SHP77 (cell line): ENCODE measurements around the gene NUTM1.
"Not testable (repeated sequence)": the region's sequence is repeated elsewhere in the genome, so short reads cannot be mapped to it uniquely, and the experiment has no call there.

Source experiments
- DNase-seq, 2 experiments: peaks; one replicate each; lab custom pipeline; 2025; lab: John Stamatoyannopoulos, UW

NUTM1 gene

DNA sequence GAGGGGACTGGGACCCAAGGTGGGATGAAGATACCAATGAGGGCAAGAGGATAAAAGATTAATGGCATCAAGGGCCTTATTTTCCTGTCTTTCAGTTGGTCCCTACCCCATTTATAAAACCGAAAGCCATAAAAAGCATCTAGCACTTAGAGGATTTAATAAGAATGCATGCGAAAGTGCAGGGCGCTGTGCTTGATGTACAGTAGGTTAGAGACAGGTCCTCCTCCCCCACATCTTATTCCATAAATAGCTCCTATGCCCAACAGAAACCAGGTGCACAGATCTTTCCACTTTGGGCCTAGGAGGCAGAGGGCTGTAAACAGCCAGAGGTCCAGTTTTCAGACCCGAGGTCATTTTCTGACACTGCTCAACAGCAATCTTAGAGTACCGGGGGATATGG, 22.7 kb downstream of the NUTM1 start:
- no peak for DNase-seq

DNA sequence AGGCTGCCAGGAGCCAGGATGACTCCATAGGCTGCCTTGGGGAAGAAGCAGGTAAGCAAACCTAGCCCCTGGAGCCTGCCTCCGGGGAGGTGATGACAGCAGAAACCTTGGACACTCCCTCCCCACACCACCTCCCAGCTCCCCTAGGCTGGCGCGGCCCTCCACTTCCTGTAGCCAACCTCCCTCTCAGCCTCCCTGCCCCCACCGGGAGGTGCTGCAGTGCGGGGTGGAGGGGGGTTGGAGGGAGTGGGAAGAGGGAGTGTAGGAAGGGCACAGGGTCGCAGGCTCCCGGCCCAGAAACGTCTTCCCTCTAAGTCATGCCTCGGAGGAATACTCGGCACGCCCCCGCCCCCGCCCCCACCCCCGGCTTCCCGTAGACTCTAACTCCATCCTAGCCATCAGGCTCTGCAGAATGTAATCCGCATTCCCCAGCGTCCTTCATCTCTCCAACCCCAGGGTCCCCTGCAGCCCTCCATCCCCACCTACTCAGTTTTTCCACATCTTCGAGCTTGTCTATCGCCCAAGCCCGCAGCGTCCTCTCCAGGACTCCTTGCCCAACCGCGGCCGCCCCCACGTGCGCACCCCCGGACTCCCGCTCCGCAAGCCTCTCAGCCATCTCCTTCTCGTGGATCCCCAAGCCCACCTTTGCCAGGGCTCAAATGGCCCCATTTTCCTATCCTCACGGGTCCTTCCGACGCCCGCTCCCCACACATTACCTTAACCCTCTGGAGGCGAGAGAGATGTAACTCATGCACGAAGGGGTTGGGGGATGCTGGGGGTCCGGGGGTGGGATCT, 23.4 kb downstream of the NUTM1 start:
- DNase-seq, result peak; percentile 55 to 79

DNA sequence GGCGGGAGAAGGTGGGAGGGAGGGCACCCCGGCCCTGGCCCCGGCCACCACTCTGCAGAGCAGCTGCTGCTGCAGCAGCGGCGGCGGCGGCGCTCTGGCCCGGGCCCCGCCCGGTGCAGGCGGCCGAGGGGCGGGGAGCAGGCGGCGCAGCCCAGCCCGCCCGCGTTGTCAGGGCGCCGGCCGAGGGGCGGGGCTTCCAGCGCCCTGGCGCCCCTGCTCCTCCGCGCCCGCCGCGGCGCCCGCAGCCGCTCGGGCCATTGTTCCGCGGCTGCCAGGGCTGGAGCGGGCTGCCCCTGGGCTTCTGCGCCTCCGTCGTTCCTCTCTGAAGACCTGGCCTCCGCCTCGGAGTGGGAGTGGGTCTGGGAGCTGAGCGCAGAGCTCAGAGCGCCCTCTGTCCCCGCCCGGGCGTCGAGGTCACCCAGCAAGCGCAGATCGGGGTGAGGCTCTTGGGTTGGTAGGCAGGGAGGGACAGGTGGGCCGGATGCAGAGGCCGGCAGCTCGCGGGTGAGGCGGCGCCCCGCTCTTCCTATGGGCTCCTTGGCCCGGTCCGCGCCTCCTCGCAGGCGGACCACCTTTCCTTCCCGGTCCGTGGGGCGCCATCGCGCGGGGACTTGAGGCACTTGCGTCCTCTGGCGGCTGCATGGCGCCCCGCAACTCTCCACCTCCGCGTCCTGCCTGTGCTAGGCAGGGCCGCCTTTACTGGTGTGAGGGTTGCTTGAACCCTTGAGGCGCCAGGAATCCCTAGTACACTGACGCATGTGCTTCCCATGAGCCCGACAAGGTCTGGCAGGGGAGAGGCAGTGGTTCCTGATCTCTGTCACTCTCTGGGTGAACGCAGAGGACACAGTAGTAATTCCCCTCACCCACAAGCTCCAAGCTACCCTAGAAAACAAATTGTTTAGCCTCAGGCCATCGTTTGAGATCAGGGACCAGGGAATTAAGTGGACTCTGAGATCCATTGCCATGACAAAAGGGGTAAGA, 24.3 kb downstream of the NUTM1 start, which contains the start of gene LPCAT4:
Gene LPCAT4, minus strand, starts transcription at position 96 of the 981 bp plus-strand sequence. CDS start 96 bp downstream, outside the sequence.
- DNase-seq, result peak; percentile 72 to 87

DNA sequence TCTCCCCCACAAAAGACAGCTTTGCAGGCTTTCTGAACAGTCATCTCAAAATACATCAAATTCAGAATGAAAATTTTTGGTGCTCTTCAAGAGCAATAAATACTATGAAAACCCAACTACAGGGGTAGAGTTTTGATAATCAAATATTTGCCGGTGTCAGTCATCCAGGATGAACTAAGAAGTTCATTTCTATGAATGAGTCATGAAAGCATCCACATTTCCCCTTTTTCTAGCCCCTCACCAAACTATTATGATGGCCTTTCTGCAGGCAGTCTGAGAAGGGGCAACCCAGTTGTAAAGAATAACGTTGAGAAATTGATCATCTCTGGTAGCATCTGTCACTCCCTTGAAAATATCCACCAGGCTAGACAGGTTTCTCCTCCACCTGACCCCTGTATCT, 27.0 kb downstream of the NUTM1 start:
- DNase-seq, result no peak

DNA sequence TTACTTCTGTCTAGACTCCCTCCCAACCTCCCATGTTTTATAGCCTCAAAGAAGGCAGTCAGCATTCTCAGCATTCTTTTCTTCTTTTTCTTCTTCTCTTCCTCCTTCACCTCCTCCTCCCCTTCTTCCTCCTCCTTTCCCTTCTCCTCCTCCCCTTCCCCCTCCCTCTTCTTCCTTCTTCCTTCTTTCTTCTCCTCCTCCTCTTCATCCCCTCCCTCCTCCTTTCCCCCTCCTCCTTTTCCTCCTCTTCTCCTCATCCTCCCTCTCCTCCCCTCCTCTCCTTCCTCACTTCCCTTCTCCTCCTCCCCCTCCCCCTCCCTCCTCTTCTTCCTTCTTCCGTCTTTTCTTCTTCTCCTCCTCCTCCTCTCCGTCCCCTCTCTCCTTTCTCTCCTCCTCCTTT, 27.5 kb downstream of the NUTM1 start:
- DNase-seq, result no peak

DNA sequence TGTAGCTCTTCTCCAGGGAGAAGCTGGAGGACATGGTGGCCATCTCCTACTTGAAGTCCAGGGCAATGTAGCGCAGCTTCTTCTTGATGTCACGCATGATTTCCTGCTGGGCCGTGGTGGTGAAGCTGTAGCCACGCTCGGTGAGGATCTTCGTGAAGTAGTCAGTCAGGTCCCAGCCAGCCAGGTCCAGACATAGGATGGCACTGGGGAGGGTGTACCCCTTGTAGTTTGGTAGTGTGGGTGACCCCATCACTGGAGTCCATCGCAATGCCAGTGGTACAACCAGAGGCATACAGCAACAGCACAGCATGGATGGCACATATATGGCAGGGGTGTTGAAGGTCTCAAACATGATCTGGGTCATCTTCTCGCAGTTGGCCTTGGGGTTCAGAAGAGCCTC, 30.8 kb downstream of the NUTM1 start:
- DNase-seq, result no peak

DNA sequence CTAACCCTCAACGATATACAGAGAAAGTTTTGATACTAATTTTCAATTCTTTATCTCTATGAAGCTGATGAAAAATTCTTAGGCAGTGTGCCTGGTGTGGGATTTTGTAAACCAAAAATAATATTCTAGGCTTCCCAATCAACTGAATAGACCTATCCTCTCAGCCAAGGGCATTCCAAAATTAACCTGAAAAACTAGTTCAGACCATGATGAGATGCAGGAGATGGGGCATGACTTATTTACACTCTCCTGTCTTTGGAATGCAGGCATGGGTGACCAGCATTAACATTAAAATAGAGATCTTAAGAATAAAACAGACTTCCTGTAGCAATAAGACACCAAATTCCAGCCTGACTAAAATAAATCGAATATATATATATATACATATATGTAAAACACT, 31.7 kb downstream of the NUTM1 start:
- DNase-seq, result no peak

DNA sequence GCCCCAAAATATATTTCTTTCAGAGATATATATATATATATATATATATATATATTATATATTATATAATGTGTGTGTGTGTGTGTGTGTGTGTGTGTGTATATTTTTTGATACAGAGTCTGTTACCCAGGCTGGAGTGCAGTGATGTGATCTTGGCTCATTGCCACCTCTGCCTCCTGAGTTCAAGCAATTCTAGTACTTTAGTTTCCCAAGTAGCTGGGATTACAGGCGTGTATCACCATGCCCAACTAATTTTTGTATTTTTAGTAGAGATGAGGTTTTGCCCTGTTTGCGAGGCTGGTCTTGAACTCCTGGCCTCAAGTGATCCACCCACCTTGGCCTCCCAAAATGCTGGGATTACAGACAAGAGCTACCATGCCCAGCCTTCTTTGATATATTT, 32.4 kb downstream of the NUTM1 start:
- DNase-seq, result not testable (repeated sequence)

DNA sequence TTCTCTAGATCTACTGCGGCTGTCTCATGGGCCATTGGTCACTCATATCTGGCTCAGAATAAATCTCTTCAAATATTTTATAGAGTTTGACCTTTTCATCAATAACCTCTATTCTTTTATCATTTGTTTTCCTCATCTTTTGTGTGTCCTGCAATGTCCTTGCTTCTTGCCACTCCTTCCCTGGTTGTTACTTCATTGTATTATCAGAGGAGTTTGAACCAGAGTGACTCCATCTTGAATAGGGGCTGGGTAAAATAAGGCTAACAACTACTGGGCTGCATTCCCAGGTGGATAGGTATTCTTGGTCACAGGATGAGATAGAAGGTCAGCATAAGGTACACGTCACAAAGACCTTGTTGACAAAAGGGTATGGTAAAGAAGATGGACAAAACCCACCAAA, 33.7 kb downstream of the NUTM1 start:
- DNase-seq, result no peak

DNA sequence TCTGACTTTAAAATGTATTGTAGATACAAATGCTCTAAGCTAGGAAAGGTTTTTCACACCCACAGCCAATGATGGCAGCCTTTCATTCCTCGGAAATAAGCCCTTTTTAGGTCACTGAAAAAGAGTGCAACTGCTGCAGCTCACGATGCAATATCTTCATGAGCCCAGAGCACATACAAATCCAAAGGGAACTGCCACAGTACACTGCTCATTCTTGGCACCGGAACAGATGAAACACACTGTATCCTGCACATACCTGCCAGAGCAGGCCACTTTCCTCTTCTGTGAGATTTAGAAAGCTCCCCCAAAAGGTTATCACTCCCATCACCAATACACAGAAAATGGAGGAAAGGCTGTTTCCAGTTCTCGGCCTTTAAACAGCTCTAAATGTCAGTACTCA, 37.4 kb downstream of the NUTM1 start:
- not testable (repeated sequence) for DNase-seq

DNA sequence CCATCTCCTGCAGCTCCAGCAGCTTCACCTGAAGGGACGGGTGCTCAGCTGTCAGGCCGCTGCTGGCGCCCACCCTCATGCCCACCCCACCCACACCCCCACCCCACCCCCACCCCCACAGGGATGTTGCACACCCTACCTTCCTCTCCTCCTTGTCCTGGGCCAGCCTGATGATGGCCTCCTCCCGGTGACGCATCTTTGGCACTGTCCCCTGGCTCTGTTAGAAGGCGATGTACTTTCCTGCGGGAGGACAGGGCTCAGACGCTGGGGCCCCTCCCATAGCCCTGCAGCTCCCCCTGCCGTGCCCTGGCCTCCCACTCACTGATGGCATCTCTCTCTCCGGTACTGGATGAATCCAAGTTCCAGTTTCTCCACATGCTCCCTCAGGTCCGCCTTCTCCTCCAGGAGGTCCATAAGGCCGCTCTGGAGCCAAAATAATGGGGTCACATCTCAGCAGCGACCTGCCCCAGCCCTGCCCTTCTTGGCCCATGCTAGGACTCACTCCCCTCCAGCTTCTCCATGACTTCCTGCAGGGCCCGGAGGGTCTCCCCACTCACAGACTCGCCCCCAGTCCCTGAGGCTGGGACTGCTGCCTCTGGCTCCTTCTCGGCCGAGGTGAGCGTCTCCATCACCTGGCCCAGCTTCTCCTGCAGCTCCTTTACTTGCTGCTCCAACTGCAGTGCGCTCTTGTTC, 38.9 kb downstream of the NUTM1 start:
- not testable (repeated sequence) for DNase-seq

DNA sequence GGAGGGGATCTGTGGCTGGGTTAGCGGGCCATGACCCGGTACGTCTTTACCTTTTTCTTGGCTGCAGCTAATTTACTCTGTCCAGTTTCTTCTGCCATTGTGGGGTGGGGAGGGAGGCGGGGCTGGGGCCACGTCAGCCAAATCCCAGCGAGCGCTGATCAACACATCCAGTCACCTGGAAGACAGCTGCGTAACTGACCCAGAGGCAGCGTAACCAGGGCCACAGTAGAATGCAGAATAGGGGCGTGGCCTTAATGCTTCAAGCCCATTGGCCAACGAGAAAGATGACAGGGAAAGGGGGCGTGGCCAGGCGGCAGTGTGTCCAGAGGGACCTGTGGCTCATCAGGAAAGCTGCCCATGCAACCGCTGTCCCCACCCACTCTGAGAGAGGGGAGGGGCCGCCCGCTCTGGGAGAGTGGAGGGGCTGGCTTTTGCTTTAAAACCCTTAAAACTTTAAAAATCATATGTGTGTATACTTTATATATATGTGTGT, 46.5 kb downstream of the NUTM1 start:
- DNase-seq, result not testable (repeated sequence)

DNA sequence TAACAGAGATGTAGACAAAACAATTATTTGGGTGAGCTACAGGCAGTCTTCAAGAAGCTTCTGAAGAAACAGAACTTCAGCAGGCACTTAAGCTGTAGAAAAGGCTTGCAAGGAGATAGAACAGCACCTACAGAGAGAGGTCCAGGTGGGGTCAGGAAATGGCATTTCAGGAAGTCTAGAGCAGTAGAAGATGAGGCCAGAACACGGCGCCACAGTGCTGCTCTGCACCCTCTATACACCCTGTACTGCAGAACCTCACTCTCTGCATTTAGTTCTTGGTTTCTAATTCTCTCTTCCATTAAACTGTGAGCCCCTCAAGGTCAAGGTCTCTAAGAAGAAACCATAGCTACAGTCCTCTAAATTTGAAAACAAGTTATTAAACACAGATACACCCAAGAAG, 49.9 kb downstream of the NUTM1 start:
- DNase-seq, result not testable (repeated sequence)

DNA sequence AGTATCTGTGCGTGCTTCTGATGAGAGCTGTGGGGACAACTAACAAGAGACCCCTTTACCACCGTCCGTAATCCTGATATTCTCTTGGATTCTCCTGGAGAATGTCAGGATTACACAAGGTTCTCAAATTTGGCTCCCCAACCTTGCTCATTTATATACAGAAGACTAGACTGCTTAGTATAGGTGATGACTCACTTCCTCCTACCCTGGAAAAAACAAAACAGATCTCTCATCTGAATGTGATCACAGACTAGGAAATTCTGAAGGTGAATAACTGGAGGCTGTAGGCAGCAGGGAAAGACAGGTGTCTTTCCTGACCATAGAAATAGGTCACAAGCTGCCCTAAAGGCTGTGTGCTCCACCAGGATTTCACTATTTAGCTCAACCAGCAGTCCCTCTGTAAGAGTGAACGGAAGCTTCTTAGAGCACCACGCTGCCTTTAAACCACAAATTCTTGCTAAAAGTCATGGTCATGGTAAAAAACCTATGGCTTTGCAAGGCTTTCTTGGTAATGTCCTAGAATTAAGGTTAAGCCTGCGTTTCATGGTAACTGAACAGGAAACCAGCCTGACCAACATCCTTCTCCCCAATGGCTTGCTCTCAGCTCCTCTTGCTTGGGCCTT, 54.6 kb downstream of the NUTM1 start:
- DNase-seq, result not testable (repeated sequence)

DNA sequence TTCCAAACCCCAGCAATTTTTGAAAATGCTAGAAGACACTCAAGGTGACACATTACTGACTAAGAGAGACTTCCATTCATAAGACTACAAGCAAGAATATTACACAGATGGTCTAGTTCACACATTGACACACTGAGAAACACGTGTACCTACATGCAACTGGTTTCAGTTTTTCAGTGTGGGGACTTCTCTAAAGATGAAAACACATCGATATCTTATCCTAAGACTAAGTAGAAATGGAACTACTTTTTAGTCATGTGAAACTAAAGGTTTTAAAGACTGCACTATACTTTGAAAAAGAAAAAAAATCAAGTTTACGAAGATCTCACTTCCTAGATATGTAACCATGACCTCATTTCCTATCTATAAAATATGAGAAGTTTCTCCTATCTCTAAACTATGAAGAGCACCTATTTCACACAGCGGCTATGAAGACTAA, 60.1 kb downstream of the NUTM1 start:
- DNase-seq, result not testable (repeated sequence)

DNA sequence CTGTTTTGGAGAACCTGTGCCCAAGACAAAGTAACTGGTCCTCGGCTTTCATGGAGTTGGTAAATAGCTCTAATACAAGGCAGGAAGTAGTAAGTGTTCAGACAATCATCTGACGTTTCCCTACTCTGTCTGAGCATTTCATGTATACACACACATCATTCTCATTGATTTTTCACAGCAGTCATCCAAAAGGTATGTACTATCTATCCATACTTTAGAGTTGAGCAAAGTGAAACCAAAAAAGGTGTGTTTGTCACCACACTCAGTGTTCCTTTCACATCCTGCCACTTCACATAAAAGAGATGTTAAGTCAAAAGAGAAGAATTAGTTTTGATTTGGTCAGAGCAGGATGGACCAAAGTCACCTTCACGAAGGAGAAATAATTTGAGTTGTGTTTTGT, 60.8 kb downstream of the NUTM1 start:
- DNase-seq, result not testable (repeated sequence)
